IPS-20b (cell line): Measurements from ENCODE around the gene INHA.

Source experiments
- H3K27ac ChIP-seq: one replicate; pipeline ENCODE4 v1.5.1; 2013; ENCODE audit warnings: low read length
- H3K27me3 ChIP-seq: 2 replicates; pipeline ENCODE4 v1.6.1; 2013; ENCODE audit warnings: mild to moderate bottlenecking, low read length, inconsistent platforms; ENCODE audit not compliant: insufficient read depth
- H3K36me3 ChIP-seq: 2 replicates; pipeline ENCODE4 v1.6.1; 2013; ENCODE audit warnings: low read depth, mild to moderate bottlenecking, inconsistent platforms, low read length, moderate library complexity; ENCODE audit not compliant: insufficient read depth
- H3K4me1 ChIP-seq: 2 replicates; pipeline ENCODE4 v1.6.1; 2013; ENCODE audit warnings: mild to moderate bottlenecking, control low read depth, inconsistent platforms, low read length, moderate library complexity; ENCODE audit not compliant: insufficient read depth
- H3K4me3 ChIP-seq: 2 replicates; pipeline ENCODE4 v1.5.1; 2013; ENCODE audit warnings: mild to moderate bottlenecking, low read length, inconsistent platforms
- H3K9ac ChIP-seq: 2 replicates; pipeline ENCODE4 v1.6.1; 2013; ENCODE audit warnings: low read depth, mild to moderate bottlenecking, inconsistent platforms, low read length, moderate library complexity
- H3K9me3 ChIP-seq: 2 replicates; pipeline ENCODE4 v1.6.1; 2013; ENCODE audit warnings: mild to moderate bottlenecking, low read depth, low read length, inconsistent platforms; ENCODE audit not compliant: insufficient read depth

INHA gene, protein sequence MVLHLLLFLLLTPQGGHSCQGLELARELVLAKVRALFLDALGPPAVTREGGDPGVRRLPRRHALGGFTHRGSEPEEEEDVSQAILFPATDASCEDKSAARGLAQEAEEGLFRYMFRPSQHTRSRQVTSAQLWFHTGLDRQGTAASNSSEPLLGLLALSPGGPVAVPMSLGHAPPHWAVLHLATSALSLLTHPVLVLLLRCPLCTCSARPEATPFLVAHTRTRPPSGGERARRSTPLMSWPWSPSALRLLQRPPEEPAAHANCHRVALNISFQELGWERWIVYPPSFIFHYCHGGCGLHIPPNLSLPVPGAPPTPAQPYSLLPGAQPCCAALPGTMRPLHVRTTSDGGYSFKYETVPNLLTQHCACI

DNA sequence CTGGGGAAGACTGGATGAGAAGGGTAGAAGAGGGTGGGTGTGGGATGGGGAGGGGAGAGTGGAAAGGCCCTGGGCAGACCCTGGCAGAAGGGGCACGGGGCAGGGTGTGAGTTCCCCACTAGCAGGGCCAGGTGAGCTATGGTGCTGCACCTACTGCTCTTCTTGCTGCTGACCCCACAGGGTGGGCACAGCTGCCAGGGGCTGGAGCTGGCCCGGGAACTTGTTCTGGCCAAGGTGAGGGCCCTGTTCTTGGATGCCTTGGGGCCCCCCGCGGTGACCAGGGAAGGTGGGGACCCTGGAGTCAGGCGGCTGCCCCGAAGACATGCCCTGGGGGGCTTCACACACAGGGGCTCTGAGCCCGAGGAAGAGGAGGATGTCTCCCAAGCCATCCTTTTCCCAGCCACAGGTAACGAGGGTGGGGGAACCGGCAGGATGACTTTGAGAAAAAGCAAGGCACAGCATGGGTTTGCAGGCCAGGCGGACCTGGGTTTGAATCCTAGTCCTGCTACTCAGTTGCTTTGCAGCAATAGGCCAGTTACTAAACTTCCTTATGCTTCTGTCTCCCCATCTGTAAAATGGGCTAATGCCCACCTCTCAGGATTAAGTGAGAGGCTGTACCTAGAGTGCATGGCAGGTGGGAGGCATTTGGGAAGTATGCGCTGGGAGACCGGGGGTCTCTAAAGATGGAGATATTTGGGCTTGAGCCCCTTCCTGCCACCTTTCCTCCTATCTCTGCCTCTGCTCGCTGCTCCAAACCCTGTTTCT lies at the start of gene INHA:
TSS of gene INHA (plus strand) at position 74 of the 765 bp plus-strand sequence. CDS start at position 139, 65 bp downstream.
- peaks cover 21% of the 10 kb centered on the region; the same call in 1 of the 2 replicates for H3K4me1 ChIP-seq
- no peaks in the 10 kb centered on the region for H3K9me3 ChIP-seq
- peak within 1 kb of the TSS; percentile 7 for H3K27ac ChIP-seq
- peak within 1 kb of the TSS; percentile 70; the same call in 1 of the 2 replicates for H3K9ac ChIP-seq
- H3K36me3 ChIP-seq, result peaks cover 11% of the 10 kb centered on the region; the same call in 1 of the 2 replicates
- H3K4me3 ChIP-seq, result peak within 1 kb of the TSS; percentile 68
- peaks cover 24% of the 10 kb centered on the region for H3K27me3 ChIP-seq

GRCh38 chr2:219523031-219523671 lies 49.0 kb upstream of the INHA start:
- Histone ChIP-seq H3K27me3 (peaks cover 53% of the 10 kb centered on the region), H3K4me1 (peaks cover 16% of the 10 kb centered on the region; the same call in 1 of the 2 replicates), H3K36me3 (no peaks in the 10 kb centered on the region), H3K9me3 (no peaks in the 10 kb centered on the region), H3K4me3 (peak overlapping the region; percentile 67), H3K9ac (peak overlapping the region; percentile 63; the same call in 1 of the 2 replicates), H3K27ac (no peak overlapping the region)

DNA sequence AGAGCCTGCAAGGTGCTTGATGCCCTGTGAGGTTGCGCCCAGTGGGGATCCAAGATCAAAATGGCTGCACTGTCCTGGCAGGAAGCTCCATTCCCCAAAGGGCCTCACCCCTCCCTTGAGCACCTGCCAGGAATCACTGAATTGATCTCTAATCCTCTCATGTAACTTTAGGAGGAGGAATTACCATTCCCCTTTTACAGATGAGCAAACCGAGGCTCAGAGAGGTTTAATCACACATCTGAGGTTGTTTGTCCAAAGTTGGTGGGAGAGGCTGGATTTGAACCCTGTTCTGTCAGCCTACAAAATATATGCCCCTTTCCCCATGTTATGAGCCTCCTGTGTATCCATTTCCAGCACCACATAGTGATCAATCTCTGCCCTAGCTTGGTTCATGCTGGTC lies 47.3 kb upstream of the INHA start:
- H3K36me3 ChIP-seq, result no peaks in the 10 kb centered on the region
- no peak overlapping the region for H3K27ac ChIP-seq
- H3K4me3 ChIP-seq, result no peak overlapping the region
- H3K9ac ChIP-seq, result no peak overlapping the region
- peaks cover 16% of the 10 kb centered on the region; the same call in 1 of the 2 replicates for H3K4me1 ChIP-seq
- H3K9me3 ChIP-seq, result no peaks in the 10 kb centered on the region
- H3K27me3 ChIP-seq, result peaks cover 61% of the 10 kb centered on the region

- Histone ChIP-seq H3K27me3 (peaks cover 68% of the 10 kb centered on the region), H3K9ac (no peak overlapping the region), H3K36me3 (no peaks in the 10 kb centered on the region), H3K4me3 (no peak overlapping the region), H3K27ac (no peak overlapping the region), H3K9me3 (no peaks in the 10 kb centered on the region), H3K4me1 (peaks cover 16% of the 10 kb centered on the region; the same call in 1 of the 2 replicates)
These were observed 46.4 kb upstream of the INHA start for GRCh38 chr2:219525533-219526232.

GRCh38 chr2:219526320-219527075 lies 45.6 kb upstream of the INHA start:
- H3K27me3 ChIP-seq, result peaks cover 68% of the 10 kb centered on the region
- H3K9me3 ChIP-seq, result no peaks in the 10 kb centered on the region
- peaks cover 16% of the 10 kb centered on the region; the same call in 1 of the 2 replicates for H3K4me1 ChIP-seq
- H3K9ac ChIP-seq, result no peak overlapping the region
- H3K27ac ChIP-seq, result no peak overlapping the region
- H3K4me3 ChIP-seq, result no peak overlapping the region
- H3K36me3 ChIP-seq, result no peaks in the 10 kb centered on the region

DNA sequence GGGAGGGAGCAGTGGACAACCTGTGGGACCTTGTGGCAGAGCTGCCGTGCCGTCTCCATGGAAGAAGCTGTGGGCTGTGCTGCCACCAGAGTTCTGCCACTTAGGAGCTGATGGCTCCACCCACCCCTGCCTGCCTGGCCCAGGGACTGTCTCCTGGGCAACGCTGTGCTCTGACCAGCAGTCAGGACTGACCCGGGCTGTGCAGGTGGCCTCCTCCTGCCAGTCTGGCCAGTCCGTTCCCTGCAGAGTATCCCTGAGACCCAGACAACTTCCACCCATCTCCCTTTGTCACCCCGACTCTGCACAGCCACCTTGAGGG lies 45.1 kb upstream of the INHA start:
- no peaks in the 10 kb centered on the region for H3K36me3 ChIP-seq
- peaks cover 68% of the 10 kb centered on the region for H3K27me3 ChIP-seq
- peaks cover 11% of the 10 kb centered on the region; the same call in 1 of the 2 replicates for H3K4me1 ChIP-seq
- no peak overlapping the region for H3K9ac ChIP-seq
- H3K4me3 ChIP-seq, result no peak overlapping the region
- no peaks in the 10 kb centered on the region for H3K9me3 ChIP-seq
- H3K27ac ChIP-seq, result no peak overlapping the region

- Histone ChIP-seq H3K27ac (no peak overlapping the region), H3K9me3 (no peaks in the 10 kb centered on the region), H3K4me3 (no peak overlapping the region), H3K36me3 (no peaks in the 10 kb centered on the region), H3K4me1 (peaks cover 10% of the 10 kb centered on the region; the same call in 1 of the 2 replicates), H3K9ac (no peak overlapping the region), H3K27me3 (peaks cover 68% of the 10 kb centered on the region)
These were observed 44.6 kb upstream of the INHA start for GRCh38 chr2:219527472-219527871.

- Histone ChIP-seq H3K27ac (no peak overlapping the region), H3K4me1 (peaks cover 4% of the 10 kb centered on the region; the same call in 1 of the 2 replicates), H3K9ac (no peak overlapping the region), H3K36me3 (no peaks in the 10 kb centered on the region), H3K4me3 (peak overlapping the region; percentile 62; the same call in 1 of the 2 replicates), H3K27me3 (peaks cover 43% of the 10 kb centered on the region), H3K9me3 (no peaks in the 10 kb centered on the region)
These were observed 41.8 kb upstream of the INHA start for GRCh38 chr2:219530048-219530963.

GRCh38 chr2:219531639-219532377 lies 40.3 kb upstream of the INHA start:
- no peaks in the 10 kb centered on the region for H3K9me3 ChIP-seq
- H3K27ac ChIP-seq, result no peak overlapping the region
- H3K27me3 ChIP-seq, result peaks cover 30% of the 10 kb centered on the region
- H3K4me3 ChIP-seq, result no peak overlapping the region
- H3K4me1 ChIP-seq, result no peaks in the 10 kb centered on the region; the same call in 1 of the 2 replicates
- no peaks in the 10 kb centered on the region for H3K36me3 ChIP-seq
- H3K9ac ChIP-seq, result no peak overlapping the region

GRCh38 chr2:219532378-219532649 lies 39.8 kb upstream of the INHA start:
- Histone ChIP-seq H3K9ac (no peak overlapping the region), H3K27ac (no peak overlapping the region), H3K9me3 (no peaks in the 10 kb centered on the region), H3K27me3 (peaks cover 27% of the 10 kb centered on the region), H3K4me1 (peaks cover under 1% of the 10 kb centered on the region; the same call in 1 of the 2 replicates), H3K4me3 (no peak overlapping the region), H3K36me3 (no peaks in the 10 kb centered on the region)
